Transverse colon (tissue), 4 donors: ENCODE data around the gene UBE2L5. TPM values are rescaled to one million over a fixed set of nuclear protein-coding genes. Genes with fewer than 3 reads are reported as not detected.

Experiments used
- DNase-seq: peaks from one replicate; pipeline ENCODE4 v3.0.0-alpha.2; 2019
- H3K27ac ChIP-seq, 4 donors: fragments of 200-600 bp; sonication (generic); 2 replicates each; pipeline ENCODE4 v1.5.1; 2016 to 2018; ENCODE audit warnings: inconsistent platforms in 4 of 4
- H3K27me3 ChIP-seq: fragments of 200-600 bp; sonication (generic); 2 replicates; pipeline ENCODE4 v1.5.1; 2017; ENCODE audit warnings: inconsistent platforms
- H3K36me3 ChIP-seq, 4 donors: fragments of 200-600 bp; sonication (generic); 2 replicates each; pipeline ENCODE4 v1.5.1; 2017 to 2019; ENCODE audit warnings: inconsistent platforms in 4 of 4
- H3K4me1 ChIP-seq, 4 donors: fragments of 200-600 bp; sonication (generic); 2 replicates each; pipeline ENCODE4 v1.5.1; 2017 to 2020; ENCODE audit warnings: inconsistent platforms in 4 of 4
- H3K4me3 ChIP-seq, 4 donors: fragments of 200-600 bp; sonication (generic); 1 replicate in 1 of 4; 2 replicates in 3 of 4; pipeline versions ENCODE4 v1.5.1 to v1.6.1; 2017 to 2019; ENCODE audit warnings: inconsistent platforms in 4 of 4
- H3K9me3 ChIP-seq, 2 donors: fragments of 200-600 bp; sonication (generic); 2 replicates each; pipeline ENCODE4 v1.5.1; 2017 to 2019; ENCODE audit warnings: inconsistent platforms in 2 of 2
- EP300 ChIP-seq: sonication (generic); formaldehyde crosslinking; IDR thresholded peaks from one replicate; pipeline ENCODE4 v1.6.1; 2017; ENCODE audit warnings: antibody characterized with exemption, low read depth
- POLR2A ChIP-seq: fragments of 450-650 bp; IDR thresholded peaks from one replicate; pipeline ENCODE4 v1.6.1; 2016; ENCODE audit warnings: antibody characterized with exemption, mild to moderate bottlenecking, moderate library complexity
- POLR2AphosphoS5 ChIP-seq, 3 donors: sonication (generic); formaldehyde crosslinking; IDR thresholded peaks; one replicate each; pipeline ENCODE4 v1.6.1; 2016; ENCODE audit warnings: antibody characterized with exemption in 3 of 3
- WGBS, 2 donors: methylation state at CpG; one replicate each; pipeline ENCODE4 v1.1.5; 2018; ENCODE audit warnings: low coverage in 1 of 2; 5-methylcytosine and 5-hydroxymethylcytosine counted together
- in situ Hi-C, 4 donors: fragments of 200-750 bp; cut with MboI; loops; one replicate each; pipeline versions ENCODE4 v1.15.0 to v1.15.1; 2017; ENCODE audit warnings: low sequenced_read_pairs in 3 of 4, low pct_ligation_motif_present in 1 of 4, low pct_unique_long_range_greater_than_20kb in 1 of 4
- intact Hi-C: fragments of 100-400 bp; cut with DNase I; formaldehyde crosslinking; loops from one replicate; pipeline ENCODE4 v1.15.1; 2023; ENCODE audit warnings: low total_unique reads
- total RNA-seq, 4 donors: library from RNA; depleted of rRNA; stranded (reverse); fragments of >200 nt; gene quantifications; one replicate each; pipeline ENCODE4 v1.1.0, GENCODE V29; 2016
- TF ChIP-seq, protein P1 (sequence below), 5 experiments: fragments of 200-600 bp in 3 of 5; fragments of 450-650 bp in 2 of 5; sonication (generic) in 3 of 5; IDR thresholded peaks; 1 replicate in 2 of 5; 2 replicates in 3 of 5; pipeline ENCODE4 v1.5.1; 2016 to 2017; ENCODE audit warnings: antibody characterized with exemption in 5 of 5, inconsistent platforms in 3 of 5, mild to moderate bottlenecking in 2 of 5, moderate library complexity in 1 of 5

UBE2L5 gene
- total RNA-seq, 4 donors from 2014 or later: not detected

DNA sequence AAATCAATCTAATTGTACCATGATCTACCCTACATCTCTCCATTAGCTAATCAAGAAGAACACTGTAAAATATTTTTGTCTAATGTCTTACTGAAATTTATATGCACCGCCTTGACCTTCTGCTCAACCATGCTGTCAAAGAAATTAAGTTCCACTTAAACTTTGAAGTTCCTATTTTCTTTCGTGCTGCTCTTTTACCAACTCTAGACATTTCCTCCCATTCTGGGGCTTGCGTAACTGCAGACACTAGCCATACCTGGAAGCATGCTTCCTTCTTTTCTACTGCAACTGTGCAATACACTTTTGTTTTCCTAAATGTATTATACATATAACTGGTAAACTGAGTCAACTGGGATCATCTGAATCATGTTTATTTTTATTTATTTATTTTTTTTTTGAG lies 8.5 kb upstream of the UBE2L5 start:
- intact Hi-C loops: no loop called here
- H3K36me3 ChIP-seq: no peaks in the 10 kb centered on the region
- WGBS, 2 donors: 62 to 83% methylated on average over 2 to 3 of the region's 3 CpGs
- no peaks in the 10 kb centered on the region for H3K9me3 ChIP-seq
- H3K4me1 ChIP-seq: peaks cover 1 to 10% (median 4%) of the 10 kb centered on the region in 4 donors
- DNase-seq: no peak
- in situ Hi-C loops: no loop called here
- H3K27me3 ChIP-seq: no peaks in the 10 kb centered on the region
- TF ChIP-seq, protein P1, sequence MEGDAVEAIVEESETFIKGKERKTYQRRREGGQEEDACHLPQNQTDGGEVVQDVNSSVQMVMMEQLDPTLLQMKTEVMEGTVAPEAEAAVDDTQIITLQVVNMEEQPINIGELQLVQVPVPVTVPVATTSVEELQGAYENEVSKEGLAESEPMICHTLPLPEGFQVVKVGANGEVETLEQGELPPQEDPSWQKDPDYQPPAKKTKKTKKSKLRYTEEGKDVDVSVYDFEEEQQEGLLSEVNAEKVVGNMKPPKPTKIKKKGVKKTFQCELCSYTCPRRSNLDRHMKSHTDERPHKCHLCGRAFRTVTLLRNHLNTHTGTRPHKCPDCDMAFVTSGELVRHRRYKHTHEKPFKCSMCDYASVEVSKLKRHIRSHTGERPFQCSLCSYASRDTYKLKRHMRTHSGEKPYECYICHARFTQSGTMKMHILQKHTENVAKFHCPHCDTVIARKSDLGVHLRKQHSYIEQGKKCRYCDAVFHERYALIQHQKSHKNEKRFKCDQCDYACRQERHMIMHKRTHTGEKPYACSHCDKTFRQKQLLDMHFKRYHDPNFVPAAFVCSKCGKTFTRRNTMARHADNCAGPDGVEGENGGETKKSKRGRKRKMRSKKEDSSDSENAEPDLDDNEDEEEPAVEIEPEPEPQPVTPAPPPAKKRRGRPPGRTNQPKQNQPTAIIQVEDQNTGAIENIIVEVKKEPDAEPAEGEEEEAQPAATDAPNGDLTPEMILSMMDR (IDR thresholded peaks at IDR 0.05): no peak
- no peak for TF ChIP-seq POLR2A
- no peak for TF ChIP-seq POLR2AphosphoS5 (IDR thresholded peaks at IDR 0.05)
- TF ChIP-seq EP300: no peak
- no peak overlapping the region for H3K4me3 ChIP-seq
- no peak overlapping the region for H3K27ac ChIP-seq

DNA sequence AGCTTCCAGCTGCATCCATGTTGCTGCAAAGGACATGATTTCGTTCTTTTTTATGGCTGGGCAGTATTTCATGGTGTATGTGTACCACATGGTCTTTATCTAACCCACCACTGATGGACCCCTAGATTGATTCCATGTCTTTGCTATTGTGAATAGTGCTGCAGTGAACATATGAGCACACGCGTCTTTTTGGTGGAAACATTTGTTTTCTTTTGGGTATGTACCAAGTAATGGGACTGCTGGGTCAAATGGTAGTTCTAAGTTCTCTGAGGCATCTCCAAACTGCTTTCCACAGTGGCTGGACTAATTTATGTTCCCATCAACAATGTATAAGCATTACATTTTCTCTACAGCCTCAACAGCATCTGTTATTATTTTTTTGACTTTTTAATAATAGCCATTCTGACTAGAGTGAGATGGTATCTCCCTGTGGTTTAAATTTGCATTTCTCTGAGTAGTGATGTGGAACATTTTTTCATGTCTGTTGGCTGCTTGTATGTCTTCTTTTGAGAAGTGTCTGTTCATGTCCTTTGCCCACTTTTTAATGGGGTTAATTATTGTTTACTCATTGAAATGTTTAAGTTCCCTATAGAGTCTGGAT lies 6.8 kb upstream of the UBE2L5 start:
- Histone ChIP-seq H3K27ac (no peak overlapping the region), H3K27me3 (no peaks in the 10 kb centered on the region), H3K4me3 (no peak overlapping the region), H3K9me3 (no peaks in the 10 kb centered on the region), H3K4me1 (peaks cover under 1 to 5% (median 2%) of the 10 kb centered on the region in 4 donors), H3K36me3 (no peaks in the 10 kb centered on the region)
- in situ Hi-C loops: no loop called here
- DNase-seq: no peak
- no peak for TF ChIP-seq POLR2AphosphoS5 (IDR thresholded peaks at IDR 0.05)
- no peak for TF ChIP-seq EP300
- TF ChIP-seq, protein P1 (IDR thresholded peaks at IDR 0.05): no peak
- TF ChIP-seq POLR2A: no peak
- WGBS, 2 donors: 58 to 82% methylated on average over 3 of the region's 3 CpGs
- intact Hi-C loops: no loop called here

DNA sequence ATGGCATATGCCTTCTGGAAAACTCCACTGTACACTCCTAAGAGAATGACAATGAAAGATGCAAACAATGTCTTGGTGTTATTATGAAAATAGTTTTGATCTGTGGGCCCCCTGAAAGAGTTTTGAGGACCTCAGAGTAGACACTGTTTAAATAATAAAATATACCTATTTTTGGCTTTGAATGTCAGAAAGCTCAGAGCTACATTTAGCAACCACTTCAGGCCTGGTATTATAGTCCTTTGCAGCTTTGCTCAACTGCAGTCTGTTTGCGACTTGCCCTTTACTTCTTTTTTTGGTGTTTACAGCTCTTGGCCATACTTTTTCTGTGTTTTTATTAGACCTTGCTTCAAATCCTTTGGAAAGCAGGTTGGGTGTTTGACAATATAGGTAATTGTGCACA lies 5.8 kb upstream of the UBE2L5 start:
- TF ChIP-seq EP300: no peak
- TF ChIP-seq POLR2A: no peak
- TF ChIP-seq POLR2AphosphoS5 (IDR thresholded peaks at IDR 0.05): no peak
- TF ChIP-seq, protein P1 (IDR thresholded peaks at IDR 0.05): no peak
- 73 to 83% methylated on average over 1 of the region's 1 CpG for WGBS, 2 donors
- no peak for DNase-seq
- no peaks in the 10 kb centered on the region for H3K9me3 ChIP-seq
- no peaks in the 10 kb centered on the region for H3K36me3 ChIP-seq
- intact Hi-C loops: no loop called here
- H3K27ac ChIP-seq: no peak overlapping the region
- H3K4me3 ChIP-seq: no peak overlapping the region
- in situ Hi-C loops: no loop called here
- H3K27me3 ChIP-seq: no peaks in the 10 kb centered on the region
- H3K4me1 ChIP-seq: peaks cover 9 to 11% (median 9%) of the 10 kb centered on the region in 4 donors

DNA sequence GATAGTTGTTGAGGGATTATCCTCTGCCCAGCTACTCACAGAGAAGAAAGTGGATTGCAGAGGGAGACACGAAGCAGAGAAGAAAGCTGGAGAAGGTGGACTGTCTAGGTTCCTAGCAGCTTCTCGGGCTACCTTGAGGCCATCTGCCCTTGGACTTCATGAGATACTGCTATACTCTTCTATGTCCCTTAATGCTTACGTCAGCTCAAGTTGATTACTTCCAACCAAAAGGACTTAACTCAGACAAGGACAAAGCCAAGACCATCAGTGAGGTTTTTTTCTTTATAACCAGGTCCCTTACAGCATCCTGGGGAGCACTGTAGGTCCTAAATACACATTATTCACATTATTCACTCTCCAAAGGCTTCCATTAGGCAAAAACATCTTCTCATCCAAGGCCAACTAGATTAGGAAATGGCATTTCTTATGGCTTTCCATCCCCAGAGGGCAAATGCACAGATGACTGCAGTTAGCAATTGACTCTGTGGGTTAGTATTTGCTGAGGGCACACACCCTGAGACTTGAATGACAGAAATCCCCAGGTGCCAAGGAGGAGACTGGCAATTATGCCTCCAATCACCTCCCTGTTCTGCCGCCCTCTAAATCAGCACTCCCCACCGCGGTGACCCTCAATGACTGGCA lies 4.1 kb upstream of the UBE2L5 start:
- WGBS, 2 donors: 67 to 69% methylated on average over 5 to 6 of the region's 6 CpGs
- Histone ChIP-seq H3K4me1 (peaks cover 9 to 20% (median 9%) of the 10 kb centered on the region in 4 donors), H3K27me3 (no peaks in the 10 kb centered on the region), H3K9me3 (no peaks in the 10 kb centered on the region), H3K27ac (peak overlapping the region in 2 of 4 donors; percentile 68 to 98), H3K36me3 (no peaks in the 10 kb centered on the region), H3K4me3 (no peak overlapping the region)
- in situ Hi-C loops (no loop called here), intact Hi-C loops (no loop called here)
- no peak for DNase-seq
- TF ChIP-seq, protein P1 (IDR thresholded peaks at IDR 0.05): no peak
- TF ChIP-seq POLR2A (no peak), POLR2AphosphoS5 (IDR thresholded peaks at IDR 0.05) (no peak), EP300 (no peak)
